Keratinocyte (primary cell): ENCODE data around the gene GARNL3.

Experiments used
- CTCF ChIP-seq, 3 experiments: IDR thresholded peaks in 1 of 3; conservative IDR thresholded peaks in 1 of 3; optimal IDR thresholded peaks in 1 of 3; 2 replicates in 2 of 3; 3 replicates in 1 of 3; pipeline versions ENCODE3 to v1.5.1; 2011; ENCODE audit warnings: low read length in 3 of 3, mild to moderate bottlenecking in 3 of 3, moderate library complexity in 2 of 3, control low read depth in 1 of 3, inconsistent platforms in 1 of 3; ENCODE audit not compliant: insufficient read depth in 2 of 3; ENCODE audit errors: extremely low read depth in 1 of 3
- EZH2 ChIP-seq: IDR thresholded peaks from one replicate; pipeline ENCODE4 v1.6.1; 2012; ENCODE audit warnings: inconsistent platforms, mild to moderate bottlenecking, low read length, moderate library complexity

- no peak for TF ChIP-seq EZH2
- no peak for TF ChIP-seq CTCF (optimal IDR thresholded peaks at IDR 0.05 in 1 of 3, IDR thresholded peaks at IDR 0.05 in 1 of 3, conservative IDR thresholded peaks at IDR 0.05 in 1 of 3; ENCODE audit: extremely low read depth in 1 of 3, insufficient read depth in 2 of 3, low read length in 3 of 3)
These were observed 29.2 kb downstream of the GARNL3 start for GRCh38 chr9:127293767-127294166.
